ENCODE data around the gene TMEM41B.
"Not testable (repeated sequence)": the region's sequence is repeated elsewhere in the genome, so short reads cannot be mapped to it uniquely, and the experiment has no call there.

TMEM41B gene

GRCh38 chr11:9264316-9265210 is 49.8 kb downstream of the TMEM41B start:
- peak; percentile 39 for DNase-seq (ENCODE audit: low spot score)
- TF ChIP-seq CTCF (IDR thresholded peaks at IDR 0.05; ENCODE audit: extremely low read depth, missing control alignments) = no peak

DNA sequence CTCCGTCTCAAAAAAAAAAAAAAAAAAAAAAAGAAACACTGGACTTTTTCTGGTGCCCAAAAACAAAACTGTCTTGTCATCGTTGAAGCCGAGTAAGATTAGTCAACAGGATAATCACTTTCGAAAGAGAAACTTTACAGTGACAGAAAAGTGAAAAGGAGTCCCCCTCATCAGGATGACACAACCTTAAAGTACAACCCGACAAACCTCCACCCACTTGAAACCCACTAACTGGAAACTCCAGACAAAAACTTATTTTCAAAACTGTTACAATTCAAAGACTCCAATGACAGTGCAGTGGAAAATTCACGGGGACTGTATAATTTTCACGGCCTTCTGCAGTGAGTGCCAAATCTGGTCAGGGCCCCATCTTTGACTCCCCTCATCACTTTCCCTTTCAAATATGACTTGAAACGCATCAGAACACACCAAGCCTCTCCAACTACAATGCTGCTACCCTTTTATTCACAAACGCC is 50.5 kb downstream of the TMEM41B start:
- DNase-seq (ENCODE audit: low spot score) = peak; percentile 90
- TF ChIP-seq CTCF (IDR thresholded peaks at IDR 0.05; ENCODE audit: extremely low read depth, missing control alignments) = no peak

GRCh38 chr11:9260838-9261146 is 53.6 kb downstream of the TMEM41B start:
- not testable (repeated sequence) for DNase-seq (ENCODE audit: low spot score)

- no peak for TF ChIP-seq CTCF (IDR thresholded peaks at IDR 0.05; ENCODE audit: extremely low read depth, missing control alignments)
- no peak for DNase-seq (ENCODE audit: low spot score)
Measured at GRCh38 chr11:9259981-9260837, 54.2 kb downstream of the TMEM41B start.

DNA sequence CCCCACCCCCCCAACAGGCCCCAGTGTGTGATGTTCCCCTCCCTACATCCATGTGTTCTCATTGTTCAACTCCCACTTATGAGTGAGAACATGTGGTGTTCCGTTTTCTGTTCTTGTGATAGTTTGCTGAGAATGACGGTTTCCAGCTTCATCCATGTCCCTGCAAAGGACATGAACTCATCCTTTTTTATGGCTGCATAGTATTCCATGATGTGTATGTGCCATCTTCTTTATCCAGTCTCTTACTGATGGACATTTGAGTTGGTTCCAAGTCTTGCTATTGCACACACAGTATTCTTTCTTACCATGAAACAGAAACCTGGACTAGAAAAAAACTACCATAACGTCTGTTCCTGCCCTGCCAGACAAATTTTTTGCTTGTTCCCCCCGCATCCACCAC is 56.1 kb downstream of the TMEM41B start:
- not testable (repeated sequence) for DNase-seq (ENCODE audit: low spot score)

GRCh38 chr11:9254416-9254815 is 60.0 kb downstream of the TMEM41B start:
- no peak for TF ChIP-seq CTCF (IDR thresholded peaks at IDR 0.05; ENCODE audit: extremely low read depth, missing control alignments)
- DNase-seq (ENCODE audit: low spot score) = no peak

GRCh38 chr11:9253086-9253485 is 61.3 kb downstream of the TMEM41B start:
- no peak for TF ChIP-seq CTCF (IDR thresholded peaks at IDR 0.05; ENCODE audit: extremely low read depth, missing control alignments)
- DNase-seq (ENCODE audit: low spot score) = no peak

GRCh38 chr11:9251311-9251710 is 63.1 kb downstream of the TMEM41B start:
- TF ChIP-seq CTCF (IDR thresholded peaks at IDR 0.05; ENCODE audit: extremely low read depth, missing control alignments) = no peak
- DNase-seq (ENCODE audit: low spot score) = no peak

Measured in GM20000 (cell line).